ENCODE results near the gene F5.

DNA sequence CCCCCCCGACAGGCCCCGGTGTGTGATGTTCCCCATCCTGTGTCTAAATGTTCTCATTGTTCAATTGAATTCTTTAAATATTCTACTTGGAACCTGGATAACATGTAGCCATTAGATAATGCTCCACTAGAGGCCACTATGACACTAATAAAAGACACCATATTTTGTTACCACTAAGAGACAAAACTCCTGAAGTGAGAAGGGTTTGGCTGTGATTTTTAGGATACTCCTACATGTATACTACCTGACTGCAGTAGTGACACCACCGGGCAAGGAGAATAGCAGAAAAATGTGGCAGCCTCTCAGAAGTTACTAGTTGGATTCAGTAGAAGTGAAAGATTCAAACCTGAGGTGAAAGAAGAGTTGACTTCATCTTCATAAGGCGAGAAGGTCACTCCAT is 36.0 kb downstream of the F5 start:
- no peak for TF ChIP-seq POLR2AphosphoS5 (IDR thresholded peaks at IDR 0.05)
- TF ChIP-seq CTCF (IDR thresholded peaks at IDR 0.05 in 8 of 11, conservative IDR thresholded peaks at IDR 0.05 in 3 of 11), result peak in 8 of 11 experiments; percentile 19 to 54 (median 38)
- TF ChIP-seq POLR2A (IDR thresholded peaks at IDR 0.05), result no peak

All from spleen (tissue), 7 donors.